GM23248 (cell line): ENCODE data around the gene GTF2F2. TPM values are rescaled to one million over a fixed set of nuclear protein-coding genes. Genes with fewer than 3 reads are reported as not detected.
"Not testable (repeated sequence)": the region's sequence is repeated elsewhere in the genome, so short reads cannot be mapped to it uniquely, and the experiment has no call there.

Experiments used
- DNase-seq: peaks from one replicate; pipeline ENCODE4 v3.0.0-alpha.2; 2015
- H2AFZ ChIP-seq: fragments of 200-600 bp; sonication (generic); 2 replicates; pipeline ENCODE4 v1.6.1; 2016; ENCODE audit warnings: antibody characterized with exemption
- H3F3A ChIP-seq: fragments of 200-600 bp; sonication (generic); 2 replicates; pipeline ENCODE4 v1.6.1; 2016; ENCODE audit warnings: mild to moderate bottlenecking, antibody characterized with exemption, mixed run types; ENCODE audit not compliant: insufficient read depth
- H3K27ac ChIP-seq: fragments of 200-600 bp; sonication (generic); 2 replicates; pipeline ENCODE4 v1.5.1; 2016; ENCODE audit warnings: mild to moderate bottlenecking
- H3K27me3 ChIP-seq: fragments of 200-600 bp; sonication (generic); replicated peaks from 2 replicates; pipeline ENCODE4 v1.6.1; 2016; ENCODE audit warnings: mild to moderate bottlenecking; ENCODE audit not compliant: insufficient read depth
- H3K36me3 ChIP-seq: fragments of 200-600 bp; sonication (generic); 2 replicates; pipeline ENCODE4 v1.6.1; 2016; ENCODE audit warnings: low read depth, mild to moderate bottlenecking
- H3K4me1 ChIP-seq: fragments of 200-600 bp; sonication (generic); 2 replicates; pipeline ENCODE4 v1.6.1; 2016; ENCODE audit warnings: mild to moderate bottlenecking; ENCODE audit not compliant: insufficient read depth
- H3K4me2 ChIP-seq: fragments of 200-600 bp; sonication (generic); one replicate; pipeline ENCODE4 v1.6.1; 2016; ENCODE audit warnings: mild to moderate bottlenecking; ENCODE audit not compliant: unreplicated experiment
- H3K4me3 ChIP-seq: fragments of 200-600 bp; sonication (generic); 2 replicates; pipeline ENCODE4 v1.5.1; 2016; ENCODE audit warnings: mild to moderate bottlenecking
- H3K79me2 ChIP-seq: fragments of 200-600 bp; sonication (generic); 2 replicates; pipeline ENCODE4 v1.6.1; 2016; ENCODE audit warnings: mild to moderate bottlenecking; ENCODE audit not compliant: insufficient read depth
- H3K9ac ChIP-seq: fragments of 200-600 bp; sonication (generic); 2 replicates; pipeline ENCODE4 v1.6.1; 2016; ENCODE audit warnings: mild to moderate bottlenecking
- H3K9me2 ChIP-seq: fragments of 200-600 bp; sonication (generic); 2 replicates; pipeline ENCODE4 v1.6.1; 2016; ENCODE audit warnings: mixed run types, mild to moderate bottlenecking, moderate library complexity; ENCODE audit not compliant: insufficient read depth
- H3K9me3 ChIP-seq: fragments of 200-600 bp; sonication (generic); one replicate; pipeline ENCODE4 v1.6.1; 2017; ENCODE audit warnings: low read depth
- H4K20me1 ChIP-seq: fragments of 200-600 bp; sonication (generic); 2 replicates; pipeline ENCODE4 v1.6.0; 2016; ENCODE audit not compliant: insufficient read depth
- EZH2 ChIP-seq: fragments of 200-600 bp; sonication (generic); IDR thresholded peaks from 2 replicates; pipeline ENCODE4 v1.6.1; 2018; ENCODE audit warnings: antibody characterized with exemption, mild to moderate bottlenecking; ENCODE audit not compliant: insufficient read depth, poor library complexity, severe bottlenecking
- EZH2phosphoT487 ChIP-seq: fragments of 200-600 bp; sonication (generic); IDR thresholded peaks from 2 replicates; pipeline ENCODE4 v1.6.1; 2018; ENCODE audit warnings: antibody characterized with exemption, moderate library complexity, mild to moderate bottlenecking, low read depth; ENCODE audit not compliant: insufficient read depth
- WGBS, 2 experiments: methylation state at CpG; one replicate each; pipeline ENCODE4 v1.1.6; 2015 to 2017; ENCODE audit warnings: low lambda C conversion rate in 2 of 2, low coverage in 1 of 2; ENCODE audit errors: missing lambda C conversion rate in 2 of 2; 5-methylcytosine and 5-hydroxymethylcytosine counted together
- in situ Hi-C: fragments of 300-500 bp; cut with MboI; formaldehyde crosslinking; loops from 2 replicates; pipeline ENCODE4 v1.15.0; 2020
- polyA plus RNA-seq: library from polyadenylated mRNA; unstranded; fragments of >200 nt; fragmentation: Nextera tagmentation; extraction: Ambion mirVana; gene quantifications from 2 replicates; pipeline ENCODE4 v1.2.1, GENCODE V29; 2016
- total RNA-seq: library from RNA; depleted of rRNA; stranded (reverse); fragments of >200 nt; shearing (Covaris generic); gene quantifications from 2 replicates; pipeline ENCODE4 v1.2.3, GENCODE V29; 2014

GTF2F2 gene
- total and polyA plus RNA-seq, 2 experiments from 2014 or later, result 23.7 to 27.6 TPM

DNA sequence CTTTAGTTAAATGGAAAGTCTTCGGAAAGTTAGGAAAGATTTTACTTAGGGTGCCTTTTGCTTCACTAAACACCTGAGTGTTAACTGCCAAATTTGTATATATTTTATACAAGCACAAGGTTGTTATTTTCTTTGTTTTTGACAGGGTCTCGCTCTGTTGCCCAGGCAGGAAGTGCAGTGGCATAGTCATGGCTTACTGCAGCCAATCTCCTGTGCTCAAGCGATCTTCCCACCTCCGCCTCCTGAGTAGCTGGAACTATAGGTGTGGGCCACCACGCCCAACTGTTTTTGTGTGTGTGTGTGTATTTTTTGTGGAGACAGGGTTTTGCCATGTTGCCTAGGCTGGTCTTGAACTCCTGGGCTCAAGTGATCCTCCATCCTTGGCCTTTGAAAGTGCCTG, 64.4 kb downstream of the GTF2F2 start:
- no peaks in the 10 kb centered on the region for H3K9me3 ChIP-seq
- DNase-seq, result no peak
- TF ChIP-seq EZH2 (no peak), EZH2phosphoT487 (no peak)
- H2AFZ ChIP-seq, result no peak overlapping the region
- H3K79me2 ChIP-seq, result peaks cover 15% of the 10 kb centered on the region; the same call in 1 of the 2 replicates
- H3K27ac ChIP-seq, result no peak overlapping the region
- peaks cover 15% of the 10 kb centered on the region; the same call in 1 of the 2 replicates for H3K4me1 ChIP-seq
- no peak overlapping the region for H3K4me3 ChIP-seq
- peaks cover 15% of the 10 kb centered on the region for H3F3A ChIP-seq
- H3K9ac ChIP-seq, result no peak overlapping the region
- in situ Hi-C loops, result no loop called here
- no peaks in the 10 kb centered on the region for H3K36me3 ChIP-seq
- H3K9me2 ChIP-seq, result no peaks in the 10 kb centered on the region
- WGBS, 2 experiments, result 99% methylated on average over 5 of the region's 5 CpGs
- H3K27me3 ChIP-seq, result no peaks in the 10 kb centered on the region
- no peaks in the 10 kb centered on the region for H4K20me1 ChIP-seq
- H3K4me2 ChIP-seq, result no peak overlapping the region

DNA sequence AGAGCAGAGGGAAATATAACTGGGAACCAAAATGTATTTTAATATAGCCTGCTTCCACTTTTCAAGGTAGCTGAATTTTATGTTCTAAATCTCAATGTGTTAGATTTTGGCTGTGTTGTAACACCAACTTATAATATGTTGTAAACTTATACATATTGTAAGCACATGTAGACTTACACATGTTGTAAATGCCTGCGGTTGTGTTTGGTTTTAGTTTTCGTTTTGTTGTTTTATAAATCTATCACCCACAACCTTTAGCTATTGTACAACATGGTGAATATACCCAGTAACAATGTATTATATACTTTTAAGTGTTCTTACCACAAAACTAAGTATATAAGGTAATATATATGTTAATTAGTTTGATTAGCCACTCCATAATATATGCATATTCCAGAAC, 65.0 kb downstream of the GTF2F2 start:
- no peak for DNase-seq
- Histone ChIP-seq H3K79me2 (peaks cover 9% of the 10 kb centered on the region; the same call in 1 of the 2 replicates), H3K27ac (no peak overlapping the region), H3K9ac (no peak overlapping the region), H3K4me2 (no peak overlapping the region), H4K20me1 (no peaks in the 10 kb centered on the region), H3K36me3 (no peaks in the 10 kb centered on the region), H3K27me3 (no peaks in the 10 kb centered on the region), H2AFZ (no peak overlapping the region), H3F3A (peaks cover 21% of the 10 kb centered on the region), H3K9me3 (no peaks in the 10 kb centered on the region), H3K9me2 (no peaks in the 10 kb centered on the region), H3K4me1 (peaks cover 21% of the 10 kb centered on the region), H3K4me3 (no peak overlapping the region)
- in situ Hi-C loops, result no loop called here
- TF ChIP-seq EZH2 (no peak), EZH2phosphoT487 (no peak)
- 56 to 60% methylated on average over 2 of the region's 2 CpGs for WGBS, 2 experiments

GRCh38 chr13:45189077-45189476, 68.8 kb downstream of the GTF2F2 start:
- DNase-seq, H3K4me2 ChIP-seq, H3K36me3 ChIP-seq, H4K20me1 ChIP-seq, H3K79me2 ChIP-seq, H3K27me3 ChIP-seq, H2AFZ ChIP-seq, H3K9ac ChIP-seq, in situ Hi-C loops, H3K9me2 ChIP-seq, H3K4me3 ChIP-seq, H3K9me3 ChIP-seq: not testable (repeated sequence)
- WGBS, 2 experiments, result 80 to 85% methylated on average over 4 of the region's 4 CpGs
- Histone ChIP-seq H3K4me1 (peaks cover 30% of the 10 kb centered on the region), H3F3A (peaks cover 25% of the 10 kb centered on the region), H3K27ac (peak overlapping the region; percentile 43)

GRCh38 chr13:45189511-45189910, 69.2 kb downstream of the GTF2F2 start:
- H2AFZ ChIP-seq, H3K36me3 ChIP-seq, H3K9me2 ChIP-seq, H3K9ac ChIP-seq, H3K4me3 ChIP-seq, H4K20me1 ChIP-seq, in situ Hi-C loops, H3K4me2 ChIP-seq, H3K9me3 ChIP-seq, H3K79me2 ChIP-seq, H3K27me3 ChIP-seq: not testable (repeated sequence)
- Histone ChIP-seq H3K4me1 (peaks cover 30% of the 10 kb centered on the region), H3K27ac (peak overlapping the region; percentile 43), H3F3A (peaks cover 25% of the 10 kb centered on the region)
- peak; percentile 92; the same call in 1 of the 2 replicates for TF ChIP-seq EZH2phosphoT487
- peak; percentile 85 for DNase-seq

GRCh38 chr13:45191874-45192273, 71.6 kb downstream of the GTF2F2 start:
- in situ Hi-C loops, result no loop called here
- H4K20me1 ChIP-seq, result no peaks in the 10 kb centered on the region
- H3K9me3 ChIP-seq, result no peaks in the 10 kb centered on the region
- H3K27me3 ChIP-seq, result no peaks in the 10 kb centered on the region
- TF ChIP-seq EZH2phosphoT487 (no peak), EZH2 (no peak)
- WGBS, 2 experiments, result 98 to 100% methylated on average over 1 of the region's 1 CpG
- no peaks in the 10 kb centered on the region for H3K79me2 ChIP-seq
- no peak overlapping the region for H3K9ac ChIP-seq
- peaks cover 36% of the 10 kb centered on the region for H3F3A ChIP-seq
- H3K36me3 ChIP-seq, result no peaks in the 10 kb centered on the region
- peak overlapping the region; percentile 31 for H3K4me2 ChIP-seq
- H3K4me1 ChIP-seq, result peaks cover 53% of the 10 kb centered on the region
- DNase-seq, result no peak
- H3K27ac ChIP-seq, result no peak overlapping the region
- H3K9me2 ChIP-seq, result no peaks in the 10 kb centered on the region
- no peak overlapping the region for H2AFZ ChIP-seq
- no peak overlapping the region for H3K4me3 ChIP-seq
